BJ (cell line): ENCODE measurements around the gene TNXB. TPM values are rescaled to one million over a fixed set of nuclear protein-coding genes. Genes with fewer than 3 reads are reported as not detected.
"Not testable (repeated sequence)": the region's sequence is repeated elsewhere in the genome, so short reads cannot be mapped to it uniquely, and the experiment has no call there.

ENCODE experiments used
- CTCF ChIA-PET: fragments of 350-600 bp; formaldehyde crosslinking; extraction: SDS; loops from one replicate; lab custom pipeline; 2021; ENCODE audit warnings: antibody characterized with exemption, inconsistent platforms; lab: Yijun Ruan, JAX
- POLR2A ChIA-PET: fragments of 300-600 bp; sonication (Branson Sonifier 250); formaldehyde crosslinking; extraction: SDS; loops from one replicate; lab custom pipeline; 2021; ENCODE audit warnings: antibody characterized with exemption; lab: Charles Lee
- DNase-seq: peaks from one replicate; pipeline ENCODE4 v3.0.0-alpha.2; 2011; ENCODE audit warnings: low read depth
- H3K27me3 ChIP-seq: 2 replicates; pipeline ENCODE4 v1.6.0; 2011; ENCODE audit warnings: low read length; ENCODE audit not compliant: control insufficient read depth, insufficient read depth
- H3K36me3 ChIP-seq: 2 replicates; pipeline ENCODE4 v1.5.1; 2011; ENCODE audit warnings: low read length; ENCODE audit not compliant: control insufficient read depth, insufficient read depth
- H3K4me3 ChIP-seq: 2 replicates; pipeline ENCODE4 v1.5.1; 2011; ENCODE audit warnings: low read depth, mild to moderate bottlenecking, control low read depth, low read length
- CTCF ChIP-seq: IDR thresholded peaks from 2 replicates; pipeline ENCODE4 v1.5.1; 2011; ENCODE audit warnings: low read depth, mild to moderate bottlenecking, control low read depth, inconsistent platforms, low read length, moderate library complexity; ENCODE audit not compliant: insufficient read depth
- polyA plus RNA-seq: library from polyadenylated mRNA; depleted of rRNA; stranded (reverse); fragments of >200 nt; gene quantifications from 2 replicates; pipeline ENCODE4 v1.2.3, GENCODE V29; 2011

Gene TNXB
- polyA plus RNA-seq, 1 experiment = 0.60 TPM

- DNase-seq = no peak
- peaks cover 6% of the 10 kb centered on the region for H3K36me3 ChIP-seq
- H3K27me3 ChIP-seq = no peaks in the 10 kb centered on the region
- ChIA-PET POLR2A (no interaction called here), CTCF (interaction anchor here (1.5 kb wide), 1 partner anchor 28 kb away, joined by 5 read pairs; no protein-coding TSS in a partner anchor)
- TF ChIP-seq CTCF = no peak
- no peak overlapping the region for H3K4me3 ChIP-seq
These were observed 37.5 kb upstream of the TNXB start for GRCh38 chr6:32146687-32147086.

GRCh38 chr6:32146287-32146686, 37.1 kb upstream of the TNXB start:
- Histone ChIP-seq H3K36me3 (peaks cover 6% of the 10 kb centered on the region), H3K4me3 (no peak overlapping the region), H3K27me3 (no peaks in the 10 kb centered on the region)
- TF ChIP-seq CTCF = no peak
- POLR2A ChIA-PET = interaction anchor here (0.6 kb wide), 1 partner anchor 709 kb away, joined by 4 read pairs; no protein-coding TSS in a partner anchor
- no peak for DNase-seq
- CTCF ChIA-PET = interaction anchor here (0.8 to 1.5 kb wide), 3 partner anchors 18 to 32 kb away, joined by 3 to 5 read pairs (median 3); partner anchors contain the start of gene ATF6B

- not testable (repeated sequence) for H3K36me3 ChIP-seq, H3K27me3 ChIP-seq, H3K4me3 ChIP-seq, DNase-seq
- ChIA-PET CTCF (interaction anchor here (1.0 to 1.4 kb wide), 2 partner anchors 16 to 25 kb away, joined by 3 to 7 read pairs; partner anchors contain the start of gene ATF6B), POLR2A (interaction anchor here (0.9 kb wide), 1 partner anchor 167 kb away, joined by 8 read pairs; no protein-coding TSS in a partner anchor)
These were observed 35.1 kb upstream of the TNXB start for GRCh38 chr6:32144238-32144637.

GRCh38 chr6:32140420-32141046, 31.4 kb upstream of the TNXB start:
- CTCF ChIA-PET = interaction anchor here (1.0 to 1.5 kb wide), 2 partner anchors 11 to 25 kb away, joined by 3 to 4 read pairs; partner anchors contain the start of gene FKBPL
- DNase-seq = no peak
- no peak overlapping the region for H3K4me3 ChIP-seq
- H3K36me3 ChIP-seq = no peaks in the 10 kb centered on the region
- H3K27me3 ChIP-seq = no peaks in the 10 kb centered on the region; the same call in 1 of the 2 replicates
- POLR2A ChIA-PET = no interaction called here
- no peak for TF ChIP-seq CTCF

- no peaks in the 10 kb centered on the region for H3K36me3 ChIP-seq
- H3K27me3 ChIP-seq = no peaks in the 10 kb centered on the region; the same call in 1 of the 2 replicates
- no peak for TF ChIP-seq CTCF
- no peak for DNase-seq
- CTCF ChIA-PET = interaction anchor here (1.0 to 1.5 kb wide), 2 partner anchors 10 to 26 kb away, joined by 3 to 4 read pairs; partner anchors contain the start of gene FKBPL
- POLR2A ChIA-PET = no interaction called here
- no peak overlapping the region for H3K4me3 ChIP-seq
These were observed 30.5 kb upstream of the TNXB start for GRCh38 chr6:32139590-32139989.
